Lung microvascular endothelial cell (primary cell): ENCODE measurements around the gene PDZRN3. TPM values are rescaled to one million over a fixed set of nuclear protein-coding genes. Genes with fewer than 3 reads are reported as not detected.
"Not testable (repeated sequence)": the region's sequence is repeated elsewhere in the genome, so short reads cannot be mapped to it uniquely, and the experiment has no call there.

Source experiments
- DNase-seq, 2 donors: peaks; one replicate each; pipeline versions ENCODE4 v3.0.0 to v3.0.0-alpha.2; 2010; ENCODE audit warnings: low read depth in 2 of 2
- total RNA-seq: library from RNA; depleted of rRNA; stranded (reverse); fragments of >200 nt; gene quantifications from 2 replicates; pipeline ENCODE4 v1.2.1, GENCODE V29; 2014

The PDZRN3 gene
- total RNA-seq, 1 donor from 2014 or later = under 0.01 TPM

GRCh38 chr3:73465926-73466325 lies 158.8 kb downstream of the PDZRN3 start:
- no peak for DNase-seq

DNA sequence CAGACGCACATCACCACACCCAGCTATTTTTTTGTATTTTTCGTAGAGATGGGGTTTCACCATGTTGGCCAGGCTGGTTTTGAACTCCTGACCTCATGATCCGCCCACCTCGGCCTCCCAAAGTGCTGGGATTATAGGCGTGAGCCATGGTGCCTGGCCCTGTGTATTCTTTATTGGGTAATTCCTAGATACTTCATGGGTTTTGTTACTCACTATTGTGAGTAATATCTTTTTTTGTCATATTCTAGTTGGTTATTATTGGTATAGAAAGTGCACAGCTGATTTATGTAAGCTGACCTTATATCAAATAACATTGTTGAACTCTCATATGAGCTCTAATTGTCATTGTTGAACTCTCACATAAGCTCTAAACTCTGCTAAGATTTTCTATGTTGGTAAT lies 160.6 kb downstream of the PDZRN3 start:
- not testable (repeated sequence) for DNase-seq

DNA sequence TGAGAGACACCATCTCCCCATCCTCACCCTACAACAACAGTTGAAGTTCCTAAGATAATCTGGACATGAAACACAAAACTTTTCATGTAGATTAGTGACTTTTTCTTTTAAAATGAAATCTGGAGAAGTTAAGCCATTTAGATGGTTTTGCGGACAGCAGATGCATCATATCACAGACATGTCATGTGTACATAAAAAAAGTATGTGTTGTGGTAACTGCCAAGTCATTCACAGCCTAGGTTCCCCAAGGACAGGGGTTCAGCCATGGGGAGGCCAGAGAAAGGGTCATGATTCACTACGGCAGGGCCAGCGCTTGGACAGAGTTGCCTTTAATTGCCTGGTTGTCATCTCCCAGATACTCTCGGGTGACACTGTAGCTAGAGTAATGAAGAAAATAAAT lies 163.2 kb downstream of the PDZRN3 start:
- DNase-seq = no peak

- DNase-seq = no peak
Observed at GRCh38 chr3:73459711-73460110, 165.0 kb downstream of the PDZRN3 start.

DNA sequence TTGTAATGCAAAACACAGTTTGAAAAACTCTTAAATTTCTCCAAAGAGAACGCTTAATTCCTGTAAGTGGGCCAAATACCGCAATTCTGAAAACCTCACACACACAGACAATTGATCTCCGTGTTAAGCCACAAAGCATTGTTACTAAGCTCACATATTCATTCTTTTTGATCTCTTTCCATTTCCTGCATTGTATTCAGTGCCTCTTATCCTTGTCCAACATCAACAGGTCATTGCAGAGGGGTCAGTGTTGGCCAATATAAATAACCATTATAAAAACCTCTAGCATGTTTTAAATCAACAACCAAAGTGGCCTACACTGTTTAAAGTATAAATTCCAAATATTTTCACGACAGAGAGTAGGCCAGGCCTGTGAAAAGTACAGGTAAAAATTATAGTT lies 171.1 kb downstream of the PDZRN3 start:
- peak in 1 of 2 donors; percentile 75 for DNase-seq

DNA sequence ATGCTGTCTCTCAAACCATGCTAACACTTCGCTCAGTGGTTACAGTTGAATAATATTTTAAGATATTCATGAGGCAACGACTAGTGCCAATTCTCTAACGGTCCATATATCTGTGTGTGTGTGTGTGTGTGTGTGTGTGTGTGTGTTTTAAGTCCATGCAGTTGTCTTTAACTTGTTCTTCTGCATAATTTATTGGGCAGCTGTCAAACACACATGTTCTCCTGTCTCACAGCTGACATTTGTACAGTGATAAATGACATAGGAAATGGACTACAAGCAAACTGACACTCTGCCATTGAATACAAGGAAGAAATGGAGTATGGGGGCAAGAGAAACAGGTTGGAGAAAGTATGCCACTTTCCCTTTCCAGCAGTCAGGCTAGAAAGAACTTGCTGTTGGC lies 172.0 kb downstream of the PDZRN3 start:
- no peak for DNase-seq

GRCh38 chr3:73451301-73451944 lies 173.3 kb downstream of the PDZRN3 start:
- no peak for DNase-seq

- DNase-seq = no peak
Observed at GRCh38 chr3:73449774-73450173, 175.0 kb downstream of the PDZRN3 start.

DNA sequence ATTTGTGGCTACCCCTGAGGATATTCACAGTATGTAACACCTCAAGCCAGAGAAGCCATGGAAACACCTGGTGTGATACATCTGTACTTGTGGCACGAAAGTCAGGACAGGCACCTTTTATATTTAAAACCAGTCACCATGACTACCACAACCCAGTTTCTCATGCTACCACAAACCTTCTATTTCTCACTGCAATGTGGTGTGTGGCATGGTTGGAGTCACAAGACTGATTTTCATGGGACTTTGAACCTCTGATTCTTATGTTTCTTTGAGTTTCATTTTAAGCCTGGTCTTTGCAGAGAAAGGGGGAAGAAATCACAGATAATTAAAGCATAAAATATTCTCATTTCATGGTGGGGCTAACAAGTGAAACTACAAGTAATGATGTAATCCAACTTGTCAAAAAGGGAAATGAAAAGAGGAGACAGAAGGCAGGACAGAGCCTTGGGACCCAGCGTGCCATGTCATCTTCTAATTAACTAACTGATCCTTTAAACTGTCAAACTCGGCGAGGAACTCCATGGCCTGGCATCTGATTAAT lies 175.9 kb downstream of the PDZRN3 start:
- DNase-seq = no peak

DNA sequence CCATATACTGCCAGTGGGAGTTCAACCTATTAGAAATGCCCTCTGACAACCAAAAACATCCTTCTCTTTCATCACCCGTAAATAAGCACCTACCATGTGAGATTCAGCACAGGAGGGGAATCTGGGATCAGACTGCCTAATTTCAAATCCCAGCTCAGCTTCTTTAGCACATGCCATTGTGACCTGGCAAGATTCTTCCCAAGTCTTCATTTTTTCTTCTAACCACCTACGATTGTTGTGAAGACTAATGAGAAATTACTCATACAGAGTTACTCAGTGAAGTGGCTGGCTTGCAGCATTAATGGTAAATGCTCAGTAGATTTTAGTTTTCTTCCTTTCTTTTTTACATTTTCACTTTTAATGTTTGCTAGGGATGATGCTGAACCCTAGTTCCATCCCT lies 176.7 kb downstream of the PDZRN3 start:
- no peak for DNase-seq

DNA sequence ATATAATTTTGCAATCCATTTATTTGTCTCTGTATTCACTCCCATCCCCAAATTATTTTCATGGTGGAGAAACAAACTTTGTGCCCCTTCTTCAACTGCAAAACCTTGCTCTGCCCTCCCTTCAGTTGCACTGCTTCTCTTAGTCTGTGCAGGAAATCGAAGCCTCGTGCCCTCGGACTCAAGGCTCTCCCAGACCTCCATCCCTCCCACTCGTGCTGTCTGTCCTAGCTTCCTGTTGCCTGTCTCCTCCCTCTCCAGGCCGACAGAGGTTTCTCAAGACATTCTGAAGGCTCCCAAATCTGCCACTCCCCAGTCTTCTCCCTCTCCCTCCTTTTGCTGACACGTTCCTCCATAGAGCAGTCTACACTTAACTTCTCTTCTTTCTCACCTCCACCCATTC lies 177.6 kb downstream of the PDZRN3 start:
- no peak for DNase-seq

- no peak for DNase-seq
Observed at GRCh38 chr3:73446467-73447110, 178.2 kb downstream of the PDZRN3 start.

DNA sequence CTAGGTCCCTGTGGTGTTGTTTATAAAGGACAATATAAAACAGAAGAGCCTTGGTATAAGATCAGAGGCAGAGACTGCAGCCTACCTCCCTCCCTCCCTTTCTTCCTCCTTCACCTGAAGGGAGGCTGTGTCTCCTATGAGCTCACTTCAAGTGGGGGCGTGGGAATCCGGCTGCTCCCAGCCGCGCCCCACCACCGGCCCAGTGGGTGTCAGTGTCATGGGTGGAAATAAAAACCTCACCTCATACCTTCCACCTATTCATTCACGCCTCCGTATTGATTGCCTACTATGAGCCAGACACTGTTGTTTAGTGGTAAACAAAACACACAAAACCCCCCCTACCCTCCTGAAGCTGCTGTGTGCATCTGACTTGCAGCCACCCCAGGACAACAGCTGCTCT lies 181.9 kb downstream of the PDZRN3 start:
- no peak for DNase-seq

GRCh38 chr3:73442152-73442551 lies 182.6 kb downstream of the PDZRN3 start:
- DNase-seq = no peak

- DNase-seq = no peak
Observed at GRCh38 chr3:73437828-73438227, 186.9 kb downstream of the PDZRN3 start.

GRCh38 chr3:73435055-73435454 lies 189.7 kb downstream of the PDZRN3 start:
- no peak for DNase-seq

DNA sequence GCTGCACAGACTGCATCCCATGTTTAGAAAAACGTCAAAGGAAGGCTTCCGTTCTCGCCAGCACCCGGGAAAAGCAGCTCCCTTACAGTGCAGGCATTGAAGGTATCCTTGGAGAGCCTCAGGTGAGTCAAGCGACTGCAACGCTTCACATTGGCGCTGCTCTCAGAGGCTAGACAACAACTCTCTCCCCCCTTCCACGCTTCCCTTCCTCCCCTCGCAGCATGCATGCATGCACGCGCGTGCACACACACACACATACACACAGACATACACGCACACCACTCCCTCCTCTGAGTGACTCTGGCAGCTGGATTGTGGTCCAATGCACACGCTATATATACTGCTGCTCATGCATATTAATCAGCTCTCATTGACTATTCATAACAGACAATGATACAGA lies 191.1 kb downstream of the PDZRN3 start:
- DNase-seq = no peak

DNA sequence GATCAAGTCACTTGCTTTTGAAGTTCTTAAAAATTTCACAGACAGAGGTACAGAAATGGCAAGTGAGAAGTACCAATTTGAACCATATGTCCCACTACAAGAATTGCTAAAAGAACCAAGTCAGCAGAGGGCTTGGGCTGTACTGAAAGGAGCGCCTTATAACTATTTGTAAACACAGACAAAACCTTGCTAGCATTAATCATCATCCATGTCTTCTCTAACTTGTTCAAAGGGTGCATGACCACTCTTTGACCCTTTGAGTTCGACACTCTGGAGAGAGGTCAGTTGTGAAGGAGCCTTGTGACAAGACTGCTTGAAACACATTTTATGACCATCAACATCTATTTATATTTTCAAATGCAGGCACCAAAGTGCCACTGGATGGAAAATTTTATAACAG lies 191.7 kb downstream of the PDZRN3 start:
- DNase-seq = no peak

- DNase-seq = no peak
Observed at GRCh38 chr3:73432706-73433032, 192.1 kb downstream of the PDZRN3 start.

GRCh38 chr3:73432023-73432705 lies 192.6 kb downstream of the PDZRN3 start:
- peak; percentile 42 to 58 for DNase-seq

DNA sequence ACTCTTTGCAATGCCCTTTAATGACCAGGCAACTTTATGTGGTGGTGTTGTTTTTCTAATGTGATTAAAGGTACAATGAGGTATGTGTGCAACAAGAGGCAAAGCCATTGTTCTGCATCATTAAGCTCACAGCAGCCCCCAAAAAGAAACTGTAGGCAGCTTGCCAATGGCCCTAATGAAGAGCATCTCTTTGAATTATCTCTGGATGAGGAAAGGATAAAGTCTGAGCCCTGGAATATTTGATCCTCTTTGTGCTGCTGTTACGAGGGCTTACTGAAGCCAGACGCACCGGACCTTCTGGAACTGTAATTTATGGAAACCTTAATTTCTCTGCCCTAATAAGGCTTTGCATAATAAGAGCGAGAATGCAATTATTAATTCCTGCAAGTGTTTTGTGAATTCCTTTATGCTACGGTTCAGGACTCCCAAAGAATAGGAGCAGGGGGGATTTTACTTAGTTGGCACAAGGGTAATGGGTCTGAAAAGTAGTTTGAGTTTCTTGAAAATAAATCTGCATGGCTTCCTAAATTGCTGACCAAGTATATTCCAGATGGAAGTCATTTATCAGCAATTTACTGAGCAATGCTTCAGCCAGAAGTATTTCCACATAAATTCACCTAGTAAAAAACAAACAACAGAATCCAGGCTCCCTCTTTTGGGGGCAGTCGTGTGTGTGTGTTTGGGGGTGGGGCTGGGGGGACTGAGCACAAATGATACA lies 193.4 kb downstream of the PDZRN3 start:
- no peak for DNase-seq

GRCh38 chr3:73427048-73427706 lies 197.6 kb downstream of the PDZRN3 start:
- DNase-seq = no peak
